ENCODE measurements around the gene KLHL8.

KLHL8 gene

GRCh38 chr4:87211249-87211952 lies 9.0 kb downstream of the KLHL8 start:
- no peak for TF ChIP-seq CTCF (IDR thresholded peaks at IDR 0.05; ENCODE audit: extremely low read depth, insufficient read depth, missing control alignments)
- no peak for DNase-seq (ENCODE audit: low spot score)
- in situ Hi-C loops (cut with MboI; ENCODE audit: low pct_unique_long_range_greater_than_20kb, low sequenced_read_pairs, unreplicated experiment), result no loop called here

GRCh38 chr4:87209696-87210095 lies 10.7 kb downstream of the KLHL8 start:
- in situ Hi-C loops (cut with MboI; ENCODE audit: low pct_unique_long_range_greater_than_20kb, low sequenced_read_pairs, unreplicated experiment), result no loop called here
- TF ChIP-seq CTCF (IDR thresholded peaks at IDR 0.05; ENCODE audit: extremely low read depth, insufficient read depth, missing control alignments), result no peak
- DNase-seq (ENCODE audit: low spot score), result peak; percentile 39

GRCh38 chr4:87209182-87209581 lies 11.2 kb downstream of the KLHL8 start:
- DNase-seq (ENCODE audit: low spot score), result no peak
- in situ Hi-C loops (cut with MboI; ENCODE audit: low pct_unique_long_range_greater_than_20kb, low sequenced_read_pairs, unreplicated experiment), result no loop called here
- no peak for TF ChIP-seq CTCF (IDR thresholded peaks at IDR 0.05; ENCODE audit: extremely low read depth, insufficient read depth, missing control alignments)

- no peak for DNase-seq (ENCODE audit: low spot score)
- in situ Hi-C loops (cut with MboI; ENCODE audit: low pct_unique_long_range_greater_than_20kb, low sequenced_read_pairs, unreplicated experiment), result no loop called here
- no peak for TF ChIP-seq CTCF (IDR thresholded peaks at IDR 0.05; ENCODE audit: extremely low read depth, insufficient read depth, missing control alignments)
These were observed 15.9 kb downstream of the KLHL8 start for GRCh38 chr4:87204559-87204958.

GRCh38 chr4:87196927-87197326 lies 23.5 kb downstream of the KLHL8 start:
- TF ChIP-seq CTCF (IDR thresholded peaks at IDR 0.05; ENCODE audit: extremely low read depth, insufficient read depth, missing control alignments), result no peak
- DNase-seq (ENCODE audit: low spot score), result no peak
- in situ Hi-C loops (cut with MboI; ENCODE audit: low pct_unique_long_range_greater_than_20kb, low sequenced_read_pairs, unreplicated experiment), result no loop called here

GRCh38 chr4:87196146-87196545 lies 24.3 kb downstream of the KLHL8 start:
- TF ChIP-seq CTCF (IDR thresholded peaks at IDR 0.05; ENCODE audit: extremely low read depth, insufficient read depth, missing control alignments), result no peak

More at GRCh38 chr4:87196146-87196545, 24.3 kb downstream of the KLHL8 start:
- DNase-seq (ENCODE audit: low spot score), result no peak
- in situ Hi-C loops (cut with MboI; ENCODE audit: low pct_unique_long_range_greater_than_20kb, low sequenced_read_pairs, unreplicated experiment), result no loop called here
